ENCODE data around the gene MEN1.

GRCh38 chr11:64831411-64831891 is 21.1 kb upstream of the MEN1 start:
- no peak for TF ChIP-seq CTCF (conservative IDR thresholded peaks at IDR 0.05 in 1 of 2, IDR thresholded peaks at IDR 0.05 in 1 of 2; ENCODE audit: extremely low read depth in 1 of 2, insufficient read depth in 1 of 2, low read depth in 1 of 2, low read length in 2 of 2)
- TF ChIP-seq EZH2 (IDR thresholded peaks at IDR 0.05; ENCODE audit: borderline replicate concordance, low read length), result no peak
